PC-3 (cell line): ENCODE results near the gene OR1E1. TPM values are rescaled to one million over a fixed set of nuclear protein-coding genes. Genes with fewer than 3 reads are reported as not detected.

Source experiments
- ATAC-seq: fragments of 200-7000 bp; cut with Tn5 transposase; 2 replicates; pipeline ENCODE4 v1.9.1; 2020; ENCODE audit warnings: mild to moderate bottlenecking, moderate library complexity
- BruUV-seq: library from RNA; stranded (reverse); fragments of 400-500 nt; replicated peaks from 2 replicates; lab custom pipeline; 2021; lab: Mats Ljungman, UMichigan
- CTCF ChIA-PET: fragments of 300-600 bp; sonication (Branson Sonifier 250); formaldehyde crosslinking; loops from one replicate; lab custom pipeline; 2022; ENCODE audit warnings: antibody characterized with exemption; lab: Charles Lee
- POLR2A ChIA-PET: fragments of 300-600 bp; sonication (Branson Sonifier 250); formaldehyde crosslinking; loops from one replicate; lab custom pipeline; 2022; ENCODE audit warnings: antibody characterized with exemption; ENCODE audit not compliant: unreplicated experiment; lab: Charles Lee
- DNase-seq: peaks from one replicate; pipeline ENCODE4 v3.0.0-alpha.2; 2015
- H2AFZ ChIP-seq: fragments of 300-600 bp; sonication (generic); 2 replicates; pipeline ENCODE4 v1.6.0; 2016; ENCODE audit warnings: antibody characterized with exemption, low read length
- H3F3A ChIP-seq: fragments of 300-600 bp; sonication (generic); one replicate; pipeline ENCODE4 v1.6.0; 2017; ENCODE audit warnings: antibody characterized with exemption, low read length, control low read depth, mild to moderate bottlenecking; ENCODE audit not compliant: unreplicated experiment
- H3K27ac ChIP-seq: fragments of 300-600 bp; sonication (generic); 2 replicates; pipeline ENCODE4 v1.5.1; 2016; ENCODE audit warnings: mild to moderate bottlenecking, low read length
- H3K27me3 ChIP-seq: fragments of 300-600 bp; sonication (generic); 2 replicates; pipeline ENCODE4 v1.6.1; 2016; ENCODE audit warnings: low read length, mixed read lengths
- H3K36me3 ChIP-seq: fragments of 300-600 bp; sonication (generic); 2 replicates; pipeline ENCODE4 v1.6.1; 2016; ENCODE audit warnings: low read depth, mixed run types, low read length, mixed read lengths
- H3K4me1 ChIP-seq: fragments of 300-600 bp; sonication (generic); 2 replicates; pipeline ENCODE4 v1.5.1; 2016; ENCODE audit warnings: low read length; ENCODE audit not compliant: insufficient read depth
- H3K4me2 ChIP-seq: fragments of 300-600 bp; sonication (generic); 2 replicates; pipeline ENCODE4 v1.6.0; 2016; ENCODE audit warnings: low read length
- H3K4me3 ChIP-seq: fragments of 300-600 bp; sonication (generic); 2 replicates; pipeline ENCODE4 v1.5.1; 2016; ENCODE audit warnings: mild to moderate bottlenecking, low read length, mixed read lengths
- H3K79me2 ChIP-seq: fragments of 300-600 bp; sonication (generic); 2 replicates; pipeline ENCODE4 v1.6.1; 2017; ENCODE audit warnings: low read length, mixed read lengths
- H3K9ac ChIP-seq: fragments of 300-600 bp; sonication (generic); 2 replicates; pipeline ENCODE4 v1.6.0; 2016; ENCODE audit warnings: mild to moderate bottlenecking, low read length
- H3K9me2 ChIP-seq: fragments of 300-600 bp; sonication (generic); replicated peaks from 2 replicates; pipeline ENCODE4 v1.6.1; 2016; ENCODE audit warnings: mixed run types, low read length, mixed read lengths
- H3K9me3 ChIP-seq: fragments of 300-600 bp; sonication (generic); 2 replicates; pipeline ENCODE4 v1.6.1; 2016; ENCODE audit warnings: low read length, mixed read lengths
- H4K20me1 ChIP-seq: fragments of 300-600 bp; sonication (generic); 2 replicates; pipeline ENCODE4 v1.6.1; 2016; ENCODE audit warnings: low read length, mixed read lengths
- EZH2 ChIP-seq: fragments of 300-600 bp; sonication (generic); IDR thresholded peaks from one replicate; pipeline ENCODE4 v1.6.1; 2017; ENCODE audit warnings: antibody characterized with exemption, mild to moderate bottlenecking, low read length; ENCODE audit not compliant: unreplicated experiment
- EZH2phosphoT487 ChIP-seq: fragments of 300-600 bp; sonication (generic); IDR thresholded peaks from 2 replicates; pipeline ENCODE4 v1.6.1; 2018; ENCODE audit warnings: mild to moderate bottlenecking, antibody characterized with exemption, low read length, borderline replicate concordance
- intact Hi-C: fragments of 100-400 bp; cut with micrococcal nuclease; formaldehyde crosslinking; loops from 2 replicates; pipeline ENCODE4 v1.9.0; 2023
- total RNA-seq: library from RNA; depleted of rRNA; stranded (reverse); fragments of >200 nt; gene quantifications from 2 replicates; pipeline ENCODE4 v1.2.3, GENCODE V29; 2014
- TF ChIP-seq, protein P1 (sequence below): fragments of 300-600 bp; sonication (generic); conservative IDR thresholded peaks from 2 replicates; pipeline ENCODE4 v1.5.1; 2017; ENCODE audit warnings: antibody characterized with exemption, low read depth, mild to moderate bottlenecking, low read length

Gene OR1E1
- total RNA-seq, 1 experiment from 2014 or later, result not detected

DNA sequence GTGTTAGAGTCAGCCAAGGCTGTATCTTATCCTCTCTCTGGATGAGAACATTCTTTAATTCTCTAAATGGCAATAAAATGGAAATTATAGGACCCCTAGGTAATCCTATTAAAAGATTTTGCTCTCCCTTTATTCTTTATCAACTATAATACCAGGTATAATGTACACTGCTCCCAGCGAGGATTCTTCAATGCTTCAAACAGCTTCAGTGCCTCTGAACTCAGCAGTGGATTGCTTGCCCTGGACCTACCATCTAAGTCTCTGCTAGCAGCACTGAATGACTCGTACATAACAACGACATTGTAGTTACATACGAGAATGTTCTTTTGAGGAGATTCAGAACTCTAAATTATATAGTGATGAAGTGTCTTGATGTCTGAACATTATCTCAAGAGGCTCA lies 8.4 kb downstream of the OR1E1 start:
- no TSS peak for BruUV-seq
- intact Hi-C loops, result no loop called here

DNA sequence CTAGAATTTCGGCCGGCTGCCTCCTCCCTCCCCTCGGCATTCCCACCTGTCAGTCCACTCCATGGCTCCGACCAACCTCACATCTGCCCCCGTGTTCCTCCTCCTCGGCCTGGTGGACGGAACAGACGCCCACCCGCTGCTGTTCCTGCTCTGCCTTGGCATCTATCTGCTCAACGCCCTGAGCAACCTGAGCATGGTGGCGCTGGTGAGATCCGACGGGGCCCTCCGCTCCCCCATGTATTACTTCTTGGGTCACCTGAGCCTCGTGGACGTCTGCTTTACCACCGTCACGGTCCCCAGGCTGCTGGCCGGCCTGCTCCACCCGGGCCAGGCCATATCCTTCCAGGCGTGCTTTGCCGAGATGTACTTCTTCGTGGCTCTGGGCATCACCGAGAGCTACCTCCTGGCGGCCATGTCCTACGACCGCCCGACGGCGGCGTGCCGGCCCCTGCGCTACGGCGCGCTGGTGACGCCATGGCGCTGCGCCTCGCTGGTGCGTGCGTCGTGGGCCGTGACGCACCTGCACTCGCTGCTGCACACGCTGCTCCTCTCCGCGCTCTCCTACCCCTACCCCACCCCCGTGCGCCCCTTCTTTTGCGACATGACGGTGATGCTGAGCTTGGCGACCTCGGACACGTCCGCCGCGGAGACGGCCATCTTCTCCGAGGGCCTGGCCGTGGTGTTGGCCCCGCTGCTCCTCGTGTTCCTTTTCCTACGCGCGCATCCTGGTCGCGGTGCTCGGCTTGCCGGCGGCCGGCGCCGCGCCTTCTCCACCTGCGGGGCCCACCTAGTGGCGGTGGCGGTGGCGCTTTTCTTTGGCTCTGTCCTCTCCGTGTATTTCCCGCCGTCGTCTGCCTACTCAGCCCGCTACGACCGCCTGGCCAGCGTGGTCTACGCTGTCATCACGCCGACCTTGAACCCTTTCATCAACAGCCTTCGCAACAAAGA lies 12.1 kb downstream of the OR1E1 start, which contains the start of gene OR3A2:
TSS of gene OR3A2 (minus strand) at position 440 of the 948 bp plus-strand sequence.
- Histone ChIP-seq H3K79me2 (no peaks in the 10 kb centered on the region), H3K4me3 (no peak within 1 kb of the TSS), H3K4me2 (no peak within 1 kb of the TSS), H3K4me1 (no peaks in the 10 kb centered on the region), H4K20me1 (no peaks in the 10 kb centered on the region), H3K27ac (no peak within 1 kb of the TSS), H3F3A (no peaks in the 10 kb centered on the region), H3K9me3 (no peaks in the 10 kb centered on the region), H3K9me2 (no peaks in the 10 kb centered on the region), H3K36me3 (no peaks in the 10 kb centered on the region), H3K9ac (no peak within 1 kb of the TSS), H2AFZ (no peak within 1 kb of the TSS), H3K27me3 (peaks cover 20% of the 10 kb centered on the region)
- intact Hi-C loops, result no loop called here
- TF ChIP-seq EZH2phosphoT487, result no peak
- TF ChIP-seq, protein P1, sequence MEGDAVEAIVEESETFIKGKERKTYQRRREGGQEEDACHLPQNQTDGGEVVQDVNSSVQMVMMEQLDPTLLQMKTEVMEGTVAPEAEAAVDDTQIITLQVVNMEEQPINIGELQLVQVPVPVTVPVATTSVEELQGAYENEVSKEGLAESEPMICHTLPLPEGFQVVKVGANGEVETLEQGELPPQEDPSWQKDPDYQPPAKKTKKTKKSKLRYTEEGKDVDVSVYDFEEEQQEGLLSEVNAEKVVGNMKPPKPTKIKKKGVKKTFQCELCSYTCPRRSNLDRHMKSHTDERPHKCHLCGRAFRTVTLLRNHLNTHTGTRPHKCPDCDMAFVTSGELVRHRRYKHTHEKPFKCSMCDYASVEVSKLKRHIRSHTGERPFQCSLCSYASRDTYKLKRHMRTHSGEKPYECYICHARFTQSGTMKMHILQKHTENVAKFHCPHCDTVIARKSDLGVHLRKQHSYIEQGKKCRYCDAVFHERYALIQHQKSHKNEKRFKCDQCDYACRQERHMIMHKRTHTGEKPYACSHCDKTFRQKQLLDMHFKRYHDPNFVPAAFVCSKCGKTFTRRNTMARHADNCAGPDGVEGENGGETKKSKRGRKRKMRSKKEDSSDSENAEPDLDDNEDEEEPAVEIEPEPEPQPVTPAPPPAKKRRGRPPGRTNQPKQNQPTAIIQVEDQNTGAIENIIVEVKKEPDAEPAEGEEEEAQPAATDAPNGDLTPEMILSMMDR, result no peak
- TF ChIP-seq EZH2, result no peak
- no TSS peak for BruUV-seq
- DNase-seq, result no peak
- no peak for ATAC-seq
- POLR2A ChIA-PET, result no interaction called here
- CTCF ChIA-PET, result no interaction called here

More for the DNA sequence above, 8.4 kb downstream of the OR1E1 start:
- Histone ChIP-seq H3K9me2 (no peaks in the 10 kb centered on the region), H3K9me3 (no peaks in the 10 kb centered on the region), H3K9ac (no peak overlapping the region), H2AFZ (no peak overlapping the region), H3K4me2 (no peak overlapping the region), H3F3A (no peaks in the 10 kb centered on the region), H3K27me3 (no peaks in the 10 kb centered on the region), H3K79me2 (no peaks in the 10 kb centered on the region), H4K20me1 (no peaks in the 10 kb centered on the region), H3K36me3 (no peaks in the 10 kb centered on the region), H3K4me3 (no peak overlapping the region), H3K4me1 (no peaks in the 10 kb centered on the region), H3K27ac (no peak overlapping the region)
- ChIA-PET POLR2A (no interaction called here), CTCF (no interaction called here)
- no peak for TF ChIP-seq EZH2
- no peak for TF ChIP-seq EZH2phosphoT487
- TF ChIP-seq, protein P1, result no peak
- no peak for ATAC-seq
- no peak for DNase-seq

GRCh38 chr17:3381957-3382356 lies 16.3 kb downstream of the OR1E1 start:
- H4K20me1 ChIP-seq, result no peaks in the 10 kb centered on the region
- peaks cover 45% of the 10 kb centered on the region for H3K27me3 ChIP-seq
- no peaks in the 10 kb centered on the region for H3K9me3 ChIP-seq
- H3K79me2 ChIP-seq, result no peaks in the 10 kb centered on the region
- no peak overlapping the region for H3K9ac ChIP-seq
- no peaks in the 10 kb centered on the region for H3K36me3 ChIP-seq
- no peaks in the 10 kb centered on the region for H3F3A ChIP-seq
- DNase-seq (no peak), ATAC-seq (no peak)
- H3K4me1 ChIP-seq, result no peaks in the 10 kb centered on the region
- BruUV-seq, result no TSS peak
- no peak overlapping the region for H3K4me2 ChIP-seq
- H3K9me2 ChIP-seq, result no peaks in the 10 kb centered on the region
- no peak for TF ChIP-seq EZH2
- TF ChIP-seq, protein P1, result no peak
- POLR2A ChIA-PET, result no interaction called here
- H2AFZ ChIP-seq, result no peak overlapping the region
- H3K4me3 ChIP-seq, result no peak overlapping the region
- H3K27ac ChIP-seq, result no peak overlapping the region
- intact Hi-C loops, result no loop called here
- CTCF ChIA-PET, result no interaction called here
